Common myeloid progenitor, CD34-positive (primary cell): ENCODE results near the gene ENPP1.
A peak's percentile ranks its signal among the peaks of the same experiment; 100 is the strongest.

Experiments used
- CTCF ChIA-PET: fragments of 350-600 bp; sonication (Branson Sonifier 250); formaldehyde crosslinking; loops from one replicate; lab custom pipeline; 2021; ENCODE audit warnings: antibody characterized with exemption; lab: Charles Lee
- POLR2A ChIA-PET: fragments of 350-600 bp; sonication (Branson Sonifier 250); formaldehyde crosslinking; loops from one replicate; lab custom pipeline; 2021; ENCODE audit warnings: antibody characterized with exemption; lab: Charles Lee
- DNase-seq, 3 donors: peaks; one replicate each; pipeline versions ENCODE4 v3.0.0 to v3.0.0-alpha.2; 2013
- H3K27ac ChIP-seq, 2 experiments: 1 replicate in 1 of 2; 2 replicates in 1 of 2; pipeline ENCODE4 v1.7.0; 2013; ENCODE audit warnings: inconsistent platforms in 2 of 2, low read length in 2 of 2, mild to moderate bottlenecking in 2 of 2, low read depth in 1 of 2, moderate library complexity in 1 of 2; ENCODE audit not compliant: severe bottlenecking in 2 of 2, insufficient read depth in 1 of 2, poor library complexity in 1 of 2
- H3K27me3 ChIP-seq, 5 experiments: replicated peaks in 2 of 5; 1 replicate in 3 of 5; 2 replicates in 2 of 5; pipeline versions ENCODE4 v1.6.1 to v1.7.0; 2013; ENCODE audit warnings: low read length in 4 of 5, mild to moderate bottlenecking in 2 of 5, moderate library complexity in 2 of 5, inconsistent platforms in 1 of 5; ENCODE audit not compliant: insufficient read depth in 5 of 5, control insufficient read depth in 4 of 5
- H3K36me3 ChIP-seq, 4 experiments: 1 replicate in 2 of 4; 2 replicates in 2 of 4; pipeline versions ENCODE4 v1.6.1 to v1.7.0; 2013; ENCODE audit warnings: low read length in 3 of 4, control low read depth in 1 of 4, mild to moderate bottlenecking in 1 of 4; ENCODE audit not compliant: control insufficient read depth in 4 of 4, insufficient read depth in 4 of 4
- H3K4me1 ChIP-seq, 4 experiments: 1 replicate in 3 of 4; 2 replicates in 1 of 4; pipeline versions ENCODE4 v1.6.1 to v1.7.1; 2013; ENCODE audit warnings: low read length in 3 of 4, mild to moderate bottlenecking in 3 of 4, control low read depth in 1 of 4, inconsistent platforms in 1 of 4, moderate library complexity in 1 of 4; ENCODE audit not compliant: control insufficient read depth in 4 of 4, insufficient read depth in 4 of 4; ENCODE audit errors: control extremely low read depth in 1 of 4
- H3K4me3 ChIP-seq, 7 experiments: 1 replicate in 4 of 7; 2 replicates in 3 of 7; pipeline versions ENCODE4 v1.5.1 to v1.7.0; 2013; ENCODE audit warnings: mild to moderate bottlenecking in 7 of 7, low read length in 6 of 7, moderate library complexity in 6 of 7, inconsistent platforms in 2 of 7, low read depth in 2 of 7, control low read depth in 1 of 7; ENCODE audit not compliant: insufficient read depth in 4 of 7, control insufficient read depth in 1 of 7; ENCODE audit errors: extremely low read depth in 1 of 7
- H3K9me3 ChIP-seq, 5 experiments: 1 replicate in 4 of 5; 2 replicates in 1 of 5; pipeline versions ENCODE4 v1.6.1 to v1.7.1; 2013; ENCODE audit warnings: low read length in 4 of 5, mild to moderate bottlenecking in 2 of 5, inconsistent platforms in 1 of 5, low read depth in 1 of 5, moderate library complexity in 1 of 5; ENCODE audit not compliant: control insufficient read depth in 4 of 5, insufficient read depth in 2 of 5; ENCODE audit errors: control extremely low read depth in 1 of 5
- WGBS: methylation state at CpG from one replicate; pipeline ENCODE4 v1.1.5; 2013; ENCODE audit not compliant: insufficient coverage; 5-methylcytosine and 5-hydroxymethylcytosine counted together

The ENPP1 gene

DNA sequence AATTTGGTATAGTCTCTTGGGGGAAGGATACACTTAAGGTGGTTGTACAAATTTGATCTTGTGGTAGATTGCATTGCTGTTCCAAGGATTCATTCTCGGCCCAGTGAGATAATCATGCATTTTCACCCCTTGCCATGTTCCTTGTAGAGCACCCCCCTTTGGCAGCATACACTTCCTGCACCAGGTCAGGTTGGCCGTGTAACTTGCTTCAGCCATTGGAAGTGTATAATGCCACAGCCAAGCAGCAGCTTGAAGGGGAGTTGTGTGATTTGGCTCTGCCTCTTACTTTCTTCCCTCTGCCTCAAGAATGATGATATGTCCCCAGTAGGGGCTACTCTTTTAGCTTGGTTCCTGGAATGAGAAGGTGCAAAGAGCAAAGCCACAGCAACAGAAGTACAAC, 121.4 kb downstream of the ENPP1 start:
- Histone ChIP-seq H3K4me3 (no peak overlapping the region), H3K9me3 (no peaks in the 10 kb centered on the region), H3K4me1 (no peaks in the 10 kb centered on the region), H3K27ac (no peak overlapping the region), H3K36me3 (no peaks in the 10 kb centered on the region), H3K27me3 (peaks cover 0 to 44% (median 22%) of the 10 kb centered on the region in 5 experiments)
- ChIA-PET CTCF (interaction anchor here (8.2 kb wide), 1 partner anchor 13 kb away, joined by 43 read pairs; no protein-coding TSS in a partner anchor), POLR2A (no interaction called here)
- WGBS: 33% methylated on average over 1 of the region's 2 CpGs
- peak in 1 of 3 donors; percentile 17 for DNase-seq

DNA sequence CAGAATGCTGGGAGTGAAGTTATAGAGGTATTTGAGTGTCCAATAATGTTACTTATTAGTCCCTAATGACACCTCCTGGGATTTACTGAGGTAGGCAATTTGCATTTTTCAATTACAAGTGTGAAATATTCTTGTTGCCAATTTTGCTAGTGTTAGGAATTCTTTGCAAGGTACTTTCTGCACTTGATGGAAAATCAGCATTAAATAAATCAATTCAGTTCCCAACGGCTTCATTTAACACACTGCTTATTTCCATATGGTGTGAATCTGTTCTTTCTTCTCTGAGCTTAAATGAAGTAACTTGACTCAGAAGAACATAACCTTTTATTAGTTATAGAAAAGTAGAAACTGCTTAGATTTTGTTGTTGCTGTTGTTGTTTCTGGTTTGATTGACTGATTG, 122.2 kb downstream of the ENPP1 start:
- POLR2A ChIA-PET: no interaction called here
- CTCF ChIA-PET: interaction anchor here (8.2 kb wide), 1 partner anchor 13 kb away, joined by 43 read pairs; no protein-coding TSS in a partner anchor
- no CpG with 5 or more reads among the region's 1 CpG for WGBS

DNA sequence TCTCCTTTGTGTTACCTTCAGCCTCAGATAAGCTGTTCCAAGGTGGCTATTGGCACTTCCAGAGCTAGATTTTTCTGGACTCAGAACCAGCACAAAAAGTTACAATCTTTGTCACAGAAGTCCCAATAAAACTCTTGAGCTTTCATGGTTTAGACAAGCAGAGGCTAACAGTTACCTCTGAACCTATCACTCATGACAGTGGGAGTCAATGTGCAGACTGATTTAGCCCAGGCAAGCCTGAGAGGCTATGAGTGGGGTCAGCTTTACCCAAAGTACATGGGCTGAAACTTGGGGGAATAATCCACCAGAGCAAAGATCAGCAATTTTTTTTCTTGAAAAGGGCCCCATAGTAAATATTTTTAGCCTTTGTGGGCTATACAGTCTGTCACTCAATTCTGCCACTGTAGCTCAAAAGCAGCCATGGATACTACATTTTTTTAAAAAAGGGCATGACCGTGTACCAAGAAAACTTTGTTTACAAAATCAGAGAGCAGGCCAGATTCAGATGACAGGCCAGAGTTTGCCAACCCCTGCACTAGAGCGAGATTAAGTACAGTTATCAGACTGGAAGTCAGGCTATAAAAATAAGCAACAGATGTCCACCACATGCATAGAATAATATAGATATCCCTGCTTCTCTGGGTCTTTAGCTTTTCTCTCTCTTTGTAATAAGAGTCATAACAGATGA, 123.4 kb downstream of the ENPP1 start:
- WGBS: 100% methylated on average over 1 of the region's 2 CpGs
- DNase-seq: no peak
- ChIA-PET CTCF (interaction anchor here (8.2 kb wide), 1 partner anchor 15 kb away, joined by 43 read pairs; no protein-coding TSS in a partner anchor), POLR2A (no interaction called here)
- H3K36me3 ChIP-seq: no peaks in the 10 kb centered on the region
- no peaks in the 10 kb centered on the region for H3K4me1 ChIP-seq
- no peaks in the 10 kb centered on the region for H3K9me3 ChIP-seq
- no peak overlapping the region for H3K4me3 ChIP-seq
- H3K27me3 ChIP-seq: peaks cover 0 to 34% (median 15%) of the 10 kb centered on the region in 5 experiments
- H3K27ac ChIP-seq: no peak overlapping the region

More for the DNA sequence above, 122.2 kb downstream of the ENPP1 start:
- Histone ChIP-seq H3K4me1 (no peaks in the 10 kb centered on the region), H3K36me3 (no peaks in the 10 kb centered on the region), H3K27ac (no peak overlapping the region), H3K4me3 (no peak overlapping the region), H3K27me3 (peaks cover 0 to 44% (median 22%) of the 10 kb centered on the region in 5 experiments), H3K9me3 (no peaks in the 10 kb centered on the region)
- no peak for DNase-seq

DNA sequence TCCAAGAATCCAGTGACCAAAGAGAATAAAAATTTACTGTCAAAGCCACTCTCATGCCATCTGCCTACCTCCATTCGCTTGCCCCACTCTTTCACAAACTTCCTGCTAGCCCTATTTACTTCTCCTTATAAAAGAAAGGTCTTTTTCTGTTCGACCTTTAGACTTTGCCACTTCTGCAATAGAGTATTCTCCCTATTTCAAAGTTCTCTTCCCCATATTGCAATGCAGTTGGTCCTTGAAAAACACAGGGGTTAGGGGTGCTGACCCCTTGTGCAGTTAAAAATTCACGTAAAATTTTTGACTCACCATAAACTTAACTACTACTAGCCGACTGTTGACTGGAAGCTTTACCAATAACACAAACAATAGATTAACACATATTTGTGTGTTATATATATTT, 128.3 kb downstream of the ENPP1 start:
- DNase-seq: no peak
- WGBS: 88% methylated on average over 2 of the region's 4 CpGs
- H3K36me3 ChIP-seq: no peaks in the 10 kb centered on the region
- no peak overlapping the region for H3K4me3 ChIP-seq
- CTCF ChIA-PET: interaction anchor here (1.1 to 1.5 kb wide), 2 partner anchors 14 to 21 kb away, joined by 3 read pairs; no protein-coding TSS in a partner anchor
- peaks cover 0 to 23% (median 10%) of the 10 kb centered on the region in 5 experiments for H3K27me3 ChIP-seq
- H3K4me1 ChIP-seq: no peaks in the 10 kb centered on the region
- peaks cover 0 to 2% (median 0%) of the 10 kb centered on the region in 5 experiments for H3K9me3 ChIP-seq
- H3K27ac ChIP-seq: no peak overlapping the region
- POLR2A ChIA-PET: no interaction called here

DNA sequence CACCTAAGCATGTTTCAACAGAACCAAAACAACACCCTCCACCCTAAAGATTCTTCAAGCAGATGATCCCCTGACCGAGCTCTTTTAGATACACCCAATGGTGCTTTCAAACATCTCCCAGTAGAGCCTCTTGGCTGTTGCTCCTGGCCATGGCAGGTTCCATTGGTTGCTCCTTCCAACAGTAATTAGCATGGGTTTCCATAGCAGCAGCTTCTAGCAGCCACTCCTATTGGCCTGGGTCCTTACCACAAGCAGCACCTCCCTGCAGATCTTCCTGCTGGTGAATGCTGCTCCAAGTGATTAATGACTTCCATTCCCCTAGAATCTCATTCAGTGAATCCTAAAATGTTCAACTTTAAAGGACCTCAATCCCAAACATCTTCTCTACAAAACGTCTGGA, 129.4 kb downstream of the ENPP1 start:
- H3K27me3 ChIP-seq: peaks cover 0 to 16% (median 5%) of the 10 kb centered on the region in 5 experiments
- no peak overlapping the region for H3K27ac ChIP-seq
- H3K4me3 ChIP-seq: no peak overlapping the region
- WGBS: 100% methylated on average over 2 of the region's 2 CpGs
- H3K4me1 ChIP-seq: no peaks in the 10 kb centered on the region
- H3K36me3 ChIP-seq: no peaks in the 10 kb centered on the region
- H3K9me3 ChIP-seq: peaks cover 0 to 2% (median 0%) of the 10 kb centered on the region in 5 experiments
- DNase-seq: no peak
- CTCF ChIA-PET: interaction anchor here (0.7 kb wide), 1 partner anchor 281 kb away, joined by 3 read pairs; no protein-coding TSS in a partner anchor
- POLR2A ChIA-PET: no interaction called here

DNA sequence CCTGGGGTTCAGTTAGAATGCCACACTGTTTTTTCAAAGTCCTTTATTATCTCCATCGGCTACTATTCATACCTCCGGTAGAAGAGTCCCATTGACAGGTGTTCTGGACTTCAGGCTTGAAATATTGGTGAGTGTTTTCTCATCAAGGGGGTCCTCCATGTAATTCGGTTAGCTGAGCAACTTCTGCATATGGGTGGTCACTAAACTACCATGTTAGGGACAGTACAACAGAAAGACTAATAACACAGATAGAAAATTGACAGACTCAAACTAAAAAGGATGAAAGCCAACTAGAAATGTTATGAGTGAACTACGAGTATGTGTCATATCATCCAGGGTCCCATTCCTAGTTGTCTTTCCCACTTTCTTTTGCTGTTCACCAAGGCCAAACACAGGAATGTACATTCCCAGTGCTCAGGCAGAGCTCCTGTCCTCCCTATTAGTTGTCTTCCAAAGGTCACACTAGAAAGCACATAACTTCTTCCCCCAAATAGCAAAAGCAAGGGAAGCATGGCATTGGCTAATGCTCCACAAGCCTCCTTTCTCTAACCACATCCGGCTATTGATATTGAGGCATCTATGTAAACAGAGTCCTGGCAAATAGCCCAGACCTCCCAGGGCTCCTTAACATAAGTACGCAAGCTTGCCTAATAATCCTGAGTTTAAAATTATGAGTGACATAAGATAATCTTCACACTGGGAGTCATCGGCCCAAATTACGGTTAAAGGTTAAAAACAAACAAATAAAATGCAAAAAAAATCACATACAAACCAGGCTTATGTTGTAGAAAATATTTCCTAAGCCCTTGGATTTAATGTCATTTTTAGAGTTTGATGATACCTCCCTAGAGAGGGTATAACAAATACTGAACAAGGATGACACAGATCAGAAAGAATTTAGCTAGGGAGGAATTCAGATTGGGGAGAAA, 130.1 kb downstream of the ENPP1 start:
- 93% methylated on average over 3 of the region's 8 CpGs for WGBS
- CTCF ChIA-PET: interaction anchor here (1.1 to 1.2 kb wide), 2 partner anchors 12 to 23 kb away, joined by 3 read pairs; no protein-coding TSS in a partner anchor
- no peak for DNase-seq

More for the DNA sequence above, 130.1 kb downstream of the ENPP1 start:
- Histone ChIP-seq H3K36me3 (no peaks in the 10 kb centered on the region), H3K4me1 (no peaks in the 10 kb centered on the region), H3K4me3 (no peak overlapping the region), H3K9me3 (peaks cover 0 to 2% (median 0%) of the 10 kb centered on the region in 5 experiments), H3K27me3 (peaks cover 0 to 13% (median 5%) of the 10 kb centered on the region in 5 experiments), H3K27ac (no peak overlapping the region)
- POLR2A ChIA-PET: no interaction called here
